Osteocyte (in vitro differentiated cells): ENCODE data around the gene PAPPA. TPM values are rescaled to one million over a fixed set of nuclear protein-coding genes. Genes with fewer than 3 reads are reported as not detected.

Source experiments
- DNase-seq: peaks from one replicate; pipeline ENCODE4 v3.0.0; 2021; ENCODE audit warnings: mixed read lengths; ENCODE audit not compliant: unreplicated experiment; ENCODE audit errors: extremely low spot score
- H3K27ac Mint-ChIP-seq: one replicate; pipeline ENCODE4 v1.8.0; 2021; ENCODE audit warnings: mild to moderate bottlenecking, mixed read lengths; ENCODE audit not compliant: unreplicated experiment
- H3K27me3 Mint-ChIP-seq: one replicate; pipeline ENCODE4 v1.8.0; 2021; ENCODE audit warnings: mixed read lengths; ENCODE audit not compliant: unreplicated experiment
- H3K36me3 Mint-ChIP-seq: one replicate; pipeline ENCODE4 v1.8.0; 2021; ENCODE audit warnings: mixed read lengths; ENCODE audit not compliant: unreplicated experiment
- H3K4me1 Mint-ChIP-seq: one replicate; pipeline ENCODE4 v1.8.0; 2021; ENCODE audit warnings: mixed read lengths; ENCODE audit not compliant: unreplicated experiment
- H3K4me3 Mint-ChIP-seq: one replicate; pipeline ENCODE4 v1.8.0; 2021; ENCODE audit warnings: mild to moderate bottlenecking, moderate library complexity, mixed read lengths; ENCODE audit not compliant: unreplicated experiment
- H3K9me3 Mint-ChIP-seq: one replicate; pipeline ENCODE4 v1.8.0; 2021; ENCODE audit warnings: mixed read lengths; ENCODE audit not compliant: unreplicated experiment
- CTCF ChIP-seq: fragments of 200-600 bp; sonication (generic); IDR thresholded peaks from 2 replicates; pipeline ENCODE4 v1.5.0; 2021; ENCODE audit warnings: antibody characterized with exemption, mild to moderate bottlenecking, moderate library complexity
- total RNA-seq: library from RNA; stranded (reverse); gene quantifications from 2 replicates; pipeline ENCODE4 v1.2.1, GENCODE V29; 2021

The PAPPA gene
- total RNA-seq, 1 donor from 2014 or later = 229 TPM

- peak overlapping the region; percentile 16 for H3K4me3 Mint-ChIP-seq
- H3K27ac Mint-ChIP-seq = peak overlapping the region; percentile 74
- H3K4me1 Mint-ChIP-seq = peaks cover 79% of the 10 kb centered on the region
- no peaks in the 10 kb centered on the region for H3K27me3 Mint-ChIP-seq
- DNase-seq = no peak
- peaks cover 5% of the 10 kb centered on the region for H3K9me3 Mint-ChIP-seq
- peaks cover 49% of the 10 kb centered on the region for H3K36me3 Mint-ChIP-seq
- TF ChIP-seq CTCF = no peak
Observed at GRCh38 chr9:116160676-116161571, 7.3 kb downstream of the PAPPA start.

GRCh38 chr9:116162241-116162781, 8.7 kb downstream of the PAPPA start:
- no peak for DNase-seq
- Mint-ChIP-seq H3K4me1 (peaks cover 77% of the 10 kb centered on the region), H3K4me3 (no peak overlapping the region), H3K27me3 (no peaks in the 10 kb centered on the region), H3K27ac (peak overlapping the region; percentile 75), H3K36me3 (peaks cover 43% of the 10 kb centered on the region), H3K9me3 (peaks cover 5% of the 10 kb centered on the region)
- TF ChIP-seq CTCF = no peak

GRCh38 chr9:116163293-116164055, 9.9 kb downstream of the PAPPA start:
- H3K4me1 Mint-ChIP-seq = peaks cover 77% of the 10 kb centered on the region
- TF ChIP-seq CTCF = peak; percentile 46
- H3K27me3 Mint-ChIP-seq = no peaks in the 10 kb centered on the region
- peaks cover 5% of the 10 kb centered on the region for H3K9me3 Mint-ChIP-seq
- peaks cover 48% of the 10 kb centered on the region for H3K36me3 Mint-ChIP-seq
- peak overlapping the region; percentile 75 for H3K27ac Mint-ChIP-seq
- H3K4me3 Mint-ChIP-seq = no peak overlapping the region
- no peak for DNase-seq

GRCh38 chr9:116165912-116166311, 12.3 kb downstream of the PAPPA start:
- Mint-ChIP-seq H3K4me1 (peaks cover 68% of the 10 kb centered on the region), H3K27me3 (no peaks in the 10 kb centered on the region), H3K9me3 (peaks cover 5% of the 10 kb centered on the region), H3K27ac (peak overlapping the region; percentile 6), H3K4me3 (no peak overlapping the region), H3K36me3 (peaks cover 35% of the 10 kb centered on the region)
- no peak for DNase-seq
- no peak for TF ChIP-seq CTCF
